Activated CD4-positive, alpha-beta T cell treated with anti-CD3 and anti-CD28 coated beads, Interleukin-2, amount 10 ng/mL, durations not matched to agents 24 days and 14 days (primary cell): ENCODE data around the gene STPG4. TPM values are rescaled to one million over a fixed set of nuclear protein-coding genes. Genes with fewer than 3 reads are reported as not detected.

Experiments used
- DNase-seq: peaks from one replicate; pipeline ENCODE4 v3.0.0; 2022
- H3K27ac Mint-ChIP-seq: one replicate; pipeline ENCODE4 v1.8.0; 2022; ENCODE audit warnings: mild to moderate bottlenecking, mixed read lengths
- H3K27me3 Mint-ChIP-seq: one replicate; pipeline ENCODE4 v1.8.0; 2022; ENCODE audit warnings: mixed read lengths
- H3K36me3 Mint-ChIP-seq: one replicate; pipeline ENCODE4 v1.8.0; 2022; ENCODE audit warnings: low read depth, mild to moderate bottlenecking, mixed read lengths
- H3K4me1 Mint-ChIP-seq: one replicate; pipeline ENCODE4 v1.8.0; 2021; ENCODE audit warnings: mixed read lengths
- H3K4me3 Mint-ChIP-seq: one replicate; pipeline ENCODE4 v1.8.0; 2022; ENCODE audit warnings: mild to moderate bottlenecking, moderate library complexity, mixed read lengths
- H3K9me3 Mint-ChIP-seq: one replicate; pipeline ENCODE4 v1.8.0; 2021; ENCODE audit warnings: mixed read lengths
- intact Hi-C: fragments of 100-400 bp; cut with micrococcal nuclease; formaldehyde crosslinking; loops from one replicate; pipeline ENCODE4 v1.15.1; 2023
- total RNA-seq: library from RNA; stranded (reverse); gene quantifications from 2 replicates; pipeline ENCODE4 v1.2.3, GENCODE V29; 2022

The STPG4 gene
- total RNA-seq, 1 donor from 2014 or later = 0.16 TPM

- H3K4me1 Mint-ChIP-seq = peaks cover 18% of the 10 kb centered on the region
- H3K4me3 Mint-ChIP-seq = no peak overlapping the region
- no peaks in the 10 kb centered on the region for H3K9me3 Mint-ChIP-seq
- peaks cover 31% of the 10 kb centered on the region for H3K36me3 Mint-ChIP-seq
- intact Hi-C loops = loop anchor here (2.0 kb wide), 1 partner anchor 53 kb away; no protein-coding TSS in a partner anchor
- H3K27me3 Mint-ChIP-seq = no peaks in the 10 kb centered on the region
- no peak for DNase-seq
- no peak overlapping the region for H3K27ac Mint-ChIP-seq
Measured at GRCh38 chr2:47037678-47038077, 117.4 kb downstream of the STPG4 start.

Other genes with a start within 250 kb of the STPG4 start
- gene MCFD2, start 239.5 kb downstream of the STPG4 start, total RNA-seq = 46.7 and 47.2 TPM in 2 replicates
- 68.7 and 74.6 TPM in 2 replicates for gene TTC7A, start 214.1 kb downstream of the STPG4 start, total RNA-seq
- 436 TPM in 2 replicates for gene CALM2, start 21.2 kb upstream of the STPG4 start, total RNA-seq
- not detected in 2 replicates for gene EPCAM, start 214.0 kb upstream of the STPG4 start, total RNA-seq
- gene MSH2, start 247.8 kb upstream of the STPG4 start, total RNA-seq = 79.7 and 79.8 TPM in 2 replicates